Hair follicle dermal papilla cell (primary cell): ENCODE measurements around the gene PTPRE. TPM values are rescaled to one million over a fixed set of nuclear protein-coding genes. Genes with fewer than 3 reads are reported as not detected.

Experiments
- total RNA-seq: library from RNA; depleted of rRNA; stranded (reverse); fragments of >200 nt; gene quantifications from 2 replicates; pipeline ENCODE4 v1.2.3, GENCODE V29; 2012

Gene PTPRE
- total RNA-seq: 16.3 and 16.9 TPM in 2 replicates

GRCh38 chr10:127906548-127907377, at the start of gene PTPRE:
TSS of gene PTPRE (plus strand) at chr10:127907103. CDS start at chr10:128040882, 133,779 bp downstream.

GRCh38 chr10:127892743-127893142, 14.2 kb upstream of the PTPRE start, which contains the start of gene CLRN3:
TSS of gene CLRN3 (minus strand) at chr10:127892941. CDS start at chr10:127892784, 157 bp downstream.

GRCh38 chr10:128125944-128126764, 219.3 kb downstream of the PTPRE start, which contains the start of gene MKI67:
TSS of gene MKI67 (minus strand) at chr10:128126423. CDS start at chr10:128125667, 756 bp downstream.

Other genes starting within 250 kb of the PTPRE start
- gene FOXI2, start 169.9 kb upstream of the PTPRE start, total RNA-seq: not detected in 2 replicates
- gene CLRN3, start 14.2 kb upstream of the PTPRE start, total RNA-seq: not detected in 2 replicates
- gene MKI67, start 219.3 kb downstream of the PTPRE start, total RNA-seq: 4.1 and 7.0 TPM in 2 replicates